GM19239 (cell line): ENCODE data around the gene HACD3.
"Not testable (repeated sequence)": the region's sequence is repeated elsewhere in the genome, so short reads cannot be mapped to it uniquely, and the experiment has no call there.

ENCODE experiments used
- DNase-seq: peaks from one replicate; pipeline ENCODE4 v3.0.0; 2011; ENCODE audit warnings: low spot score; ENCODE audit not compliant: insufficient read length
- FAIRE-seq: peaks from 2 replicates; lab custom pipeline; 2011; peaks lifted over from hg19 to GRCh38; lab: Jason Lieb, UNC

The HACD3 gene

DNA sequence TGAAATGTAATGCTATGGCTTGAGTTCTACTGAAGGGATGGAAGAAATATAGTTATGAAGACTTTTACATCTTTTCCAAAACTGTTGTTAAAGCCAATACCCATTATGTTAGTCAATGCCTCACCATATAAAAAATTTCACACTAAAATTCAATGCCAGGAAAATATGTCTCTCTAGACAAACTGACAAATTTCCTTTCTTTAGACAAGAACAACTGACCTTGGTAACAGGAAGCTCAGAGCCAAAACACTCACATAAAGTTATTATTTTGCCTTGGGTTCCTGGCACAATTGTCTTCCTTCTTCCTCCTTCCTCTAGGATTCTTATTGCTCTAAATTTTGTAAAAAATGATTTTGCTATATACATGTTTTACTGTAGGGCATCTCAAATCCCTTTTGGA is 54.0 kb downstream of the HACD3 start:
- FAIRE-seq (peak; percentile 58), DNase-seq (no peak)

DNA sequence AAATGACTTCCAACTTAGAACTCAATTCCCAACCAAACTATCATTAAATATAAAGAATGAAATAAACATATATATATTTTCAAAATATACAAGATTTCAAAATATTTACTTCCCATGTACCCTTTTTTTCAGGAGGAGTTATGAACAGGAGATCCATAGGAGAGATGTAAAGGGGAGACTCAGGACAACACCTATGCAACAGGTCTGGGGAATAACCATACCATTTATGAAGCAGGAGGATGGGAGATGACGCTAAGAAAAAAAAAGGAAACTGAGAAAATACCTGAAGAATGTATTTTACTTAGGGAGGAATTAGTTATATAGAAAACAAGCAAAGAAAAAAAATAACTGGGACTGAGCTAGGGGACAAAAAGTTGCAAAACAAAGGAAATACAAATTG is 56.8 kb downstream of the HACD3 start:
- DNase-seq (no peak), FAIRE-seq (no peak)

DNA sequence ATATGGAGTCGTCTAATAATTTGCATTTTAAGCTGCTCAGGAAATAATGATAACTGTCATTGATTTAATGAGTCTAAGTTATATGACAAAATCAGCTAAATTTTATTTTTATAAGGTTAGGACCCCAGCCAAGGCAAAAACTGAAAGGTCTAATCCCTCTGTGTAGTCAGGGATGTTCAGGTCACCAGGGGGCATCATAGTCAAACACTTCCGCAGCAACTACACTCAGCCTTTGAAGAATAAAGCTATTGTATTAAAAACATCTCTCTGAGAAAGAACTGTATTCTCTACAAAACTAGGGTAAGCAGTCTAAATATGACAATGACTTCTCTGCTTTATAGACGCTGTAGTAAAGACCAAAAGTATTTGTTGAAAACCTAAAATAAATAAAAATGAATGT is 65.7 kb downstream of the HACD3 start:
- no peak for DNase-seq

DNA sequence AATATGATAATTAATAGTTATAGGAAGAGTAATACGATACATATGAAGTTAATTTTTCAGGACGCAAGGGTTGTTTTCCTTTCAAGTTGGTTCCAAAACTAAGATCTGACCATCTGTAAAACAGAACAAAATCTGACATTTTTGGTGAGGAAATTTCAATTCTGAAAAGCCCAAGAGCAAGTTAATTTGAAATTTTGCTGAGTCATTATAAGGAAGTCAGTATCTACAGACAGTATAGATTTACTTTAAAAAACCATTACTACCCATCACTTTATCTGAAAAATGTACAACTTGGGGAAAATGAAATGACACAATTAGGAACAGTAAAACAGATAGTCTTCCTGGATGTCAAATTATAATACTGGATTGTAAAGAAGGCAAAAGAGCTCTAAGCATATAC is 68.2 kb downstream of the HACD3 start:
- DNase-seq (no peak), FAIRE-seq (no peak)

More for the DNA sequence above, 65.7 kb downstream of the HACD3 start:
- FAIRE-seq = no peak

DNA sequence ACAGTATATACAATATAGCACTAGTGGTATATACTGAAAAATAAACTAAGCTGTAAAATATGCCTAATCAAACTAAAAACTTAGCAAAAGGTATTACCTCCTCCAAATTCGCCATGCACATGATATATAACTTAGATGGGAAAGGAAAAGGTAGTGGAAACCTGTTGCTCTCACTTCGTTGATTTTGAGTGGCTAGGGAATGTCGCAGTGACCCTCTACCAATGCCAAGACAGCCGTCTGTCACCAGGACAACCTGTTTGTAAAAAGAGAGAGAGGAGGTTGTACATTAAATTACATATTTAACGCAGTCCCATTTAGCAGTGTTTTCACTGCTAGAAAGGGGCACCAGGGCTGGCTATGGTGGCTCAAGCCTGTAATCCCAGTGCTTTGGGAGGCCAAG is 69.4 kb downstream of the HACD3 start:
- no peak for FAIRE-seq

DNA sequence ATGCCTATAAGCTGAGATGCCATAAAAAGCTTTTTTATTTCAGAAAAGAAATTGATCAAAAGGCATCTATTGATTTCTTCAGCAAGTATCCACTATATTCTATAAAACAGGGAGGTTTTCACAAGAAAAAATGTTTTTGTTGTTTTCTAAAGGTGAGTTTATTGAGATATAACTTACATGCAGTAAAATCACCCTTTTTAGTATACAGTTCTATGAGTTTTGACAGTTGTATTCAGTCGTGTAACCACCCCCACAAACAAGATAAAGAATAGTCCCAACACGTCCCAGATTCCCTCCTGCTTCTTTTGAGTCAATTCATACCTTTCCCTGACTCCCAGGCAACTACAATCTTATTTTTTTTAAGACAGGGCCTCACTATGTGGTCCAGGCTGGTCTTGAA is 72.9 kb downstream of the HACD3 start:
- DNase-seq = no peak
- no peak for FAIRE-seq

More for the DNA sequence above, 69.4 kb downstream of the HACD3 start:
- DNase-seq = no peak

DNA sequence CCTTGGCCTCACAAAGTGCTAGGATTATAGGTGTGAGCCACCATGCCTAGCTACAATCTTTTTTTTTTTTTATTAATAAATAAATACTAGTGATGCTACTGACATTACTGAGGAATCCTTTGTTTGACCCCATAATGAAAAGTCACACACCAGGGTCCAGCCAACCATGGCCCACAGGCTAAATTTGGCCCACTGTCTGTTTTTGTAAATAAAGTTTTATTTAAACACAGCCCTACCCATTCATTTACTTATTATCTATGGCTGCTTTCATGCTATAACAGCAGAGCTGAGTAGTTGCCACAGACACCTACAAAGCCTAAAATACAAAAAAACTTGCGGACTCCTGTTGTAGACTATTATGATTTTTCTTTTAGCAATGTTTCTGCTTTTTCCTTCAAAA is 73.3 kb downstream of the HACD3 start:
- no peak for FAIRE-seq

DNA sequence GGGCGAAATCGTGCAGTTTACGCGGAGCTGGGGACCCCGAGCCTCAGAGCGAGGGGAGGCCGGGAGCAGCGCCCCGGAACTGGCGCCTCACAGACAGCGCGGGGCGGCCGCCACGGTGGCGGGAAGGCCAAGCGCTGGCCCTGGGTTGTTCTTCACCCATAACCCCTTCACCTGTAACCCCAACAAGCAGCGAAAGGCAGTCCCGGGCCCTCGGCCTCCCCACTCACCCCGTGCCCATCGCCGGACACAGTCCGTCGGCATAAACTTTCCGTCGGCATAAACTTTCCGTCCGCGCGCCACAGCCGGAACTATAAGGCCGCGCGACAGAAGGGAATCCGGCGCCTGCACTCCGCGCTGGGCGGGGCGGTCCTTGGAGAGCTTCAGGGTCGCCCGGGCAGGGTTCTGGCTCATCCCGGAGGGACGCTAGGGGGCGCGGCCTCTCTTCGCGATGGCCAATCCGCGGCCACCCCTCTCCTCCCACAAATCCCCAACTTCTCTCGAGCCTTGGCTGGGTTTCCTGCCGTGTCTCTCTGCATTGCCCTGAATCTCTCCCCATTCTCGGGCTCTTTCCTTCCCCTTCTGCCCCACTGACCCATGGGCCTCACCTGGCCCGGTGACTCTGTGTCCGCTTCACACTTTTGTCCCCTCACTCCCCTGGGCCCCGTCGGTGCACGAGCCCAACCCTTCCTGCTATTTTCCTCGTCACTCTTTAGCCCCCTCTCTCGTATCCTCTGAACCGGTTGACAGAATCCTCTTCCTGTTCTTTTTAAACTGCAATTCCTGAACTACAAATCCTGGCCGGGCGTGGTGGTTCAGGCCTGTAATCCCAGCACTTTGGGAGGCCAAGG is 80.8 kb downstream of the HACD3 start, which contains the start of gene INTS14:
Gene INTS14, minus strand, starts transcription at position 261 of the 848 bp plus-strand sequence. CDS start 3,751 bp downstream, outside the sequence.
- DNase-seq (peak; percentile 91), FAIRE-seq (peak; percentile 93)

More for the DNA sequence above, 73.3 kb downstream of the HACD3 start:
- no peak for DNase-seq

DNA sequence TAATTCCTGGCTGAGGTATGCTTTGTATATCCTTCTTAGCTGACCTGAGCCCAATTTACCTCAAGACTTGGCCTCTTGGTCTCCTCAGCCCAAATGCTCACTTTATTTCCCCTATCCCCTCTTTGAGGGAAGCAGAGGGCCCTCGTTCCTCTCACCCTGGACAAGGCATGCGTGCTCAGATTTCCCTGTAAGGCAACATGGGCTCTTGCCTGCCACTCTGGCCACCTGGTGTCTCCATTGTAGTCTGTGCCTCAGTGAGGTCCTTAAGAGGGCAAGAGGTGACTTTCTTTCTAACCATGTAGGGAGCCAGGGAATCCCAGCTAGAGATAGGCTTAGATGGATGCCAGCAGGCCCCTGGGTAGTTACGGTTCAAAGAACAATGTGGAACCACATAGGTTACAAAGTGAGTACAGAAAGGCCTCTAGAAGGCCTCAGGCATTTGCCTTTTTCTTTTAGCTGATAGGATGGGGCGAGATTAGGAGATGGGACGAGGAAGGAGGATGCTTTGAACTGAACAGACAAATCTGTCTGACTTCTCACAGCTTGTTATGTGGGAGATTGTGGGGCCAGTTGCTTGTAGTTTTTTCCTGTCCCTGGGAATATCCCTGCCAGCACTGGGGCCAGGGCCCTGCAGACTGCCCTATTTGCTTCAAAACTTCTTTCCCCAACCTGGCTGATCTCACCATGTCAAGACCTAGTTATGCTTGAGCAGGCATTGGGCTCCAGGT is 81.8 kb downstream of the HACD3 start:
- DNase-seq (no peak), FAIRE-seq (peak; percentile 64)

DNA sequence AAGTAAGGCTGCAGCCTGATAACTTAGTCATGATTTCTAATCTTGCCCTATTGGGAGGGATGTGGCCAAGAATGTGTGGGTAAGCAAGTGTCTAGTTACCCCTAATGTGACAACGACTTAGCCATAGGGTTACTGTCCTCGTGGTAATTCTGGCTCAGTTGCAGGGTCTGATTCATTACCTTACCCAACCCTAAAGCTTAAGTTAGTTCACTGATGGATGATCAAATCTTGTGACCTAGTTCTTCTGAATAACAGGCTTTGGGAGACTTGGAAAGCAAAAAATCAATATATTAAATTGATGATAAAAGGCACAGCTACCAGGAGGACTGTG is 82.3 kb downstream of the HACD3 start:
- no peak for DNase-seq
- no peak for FAIRE-seq

DNA sequence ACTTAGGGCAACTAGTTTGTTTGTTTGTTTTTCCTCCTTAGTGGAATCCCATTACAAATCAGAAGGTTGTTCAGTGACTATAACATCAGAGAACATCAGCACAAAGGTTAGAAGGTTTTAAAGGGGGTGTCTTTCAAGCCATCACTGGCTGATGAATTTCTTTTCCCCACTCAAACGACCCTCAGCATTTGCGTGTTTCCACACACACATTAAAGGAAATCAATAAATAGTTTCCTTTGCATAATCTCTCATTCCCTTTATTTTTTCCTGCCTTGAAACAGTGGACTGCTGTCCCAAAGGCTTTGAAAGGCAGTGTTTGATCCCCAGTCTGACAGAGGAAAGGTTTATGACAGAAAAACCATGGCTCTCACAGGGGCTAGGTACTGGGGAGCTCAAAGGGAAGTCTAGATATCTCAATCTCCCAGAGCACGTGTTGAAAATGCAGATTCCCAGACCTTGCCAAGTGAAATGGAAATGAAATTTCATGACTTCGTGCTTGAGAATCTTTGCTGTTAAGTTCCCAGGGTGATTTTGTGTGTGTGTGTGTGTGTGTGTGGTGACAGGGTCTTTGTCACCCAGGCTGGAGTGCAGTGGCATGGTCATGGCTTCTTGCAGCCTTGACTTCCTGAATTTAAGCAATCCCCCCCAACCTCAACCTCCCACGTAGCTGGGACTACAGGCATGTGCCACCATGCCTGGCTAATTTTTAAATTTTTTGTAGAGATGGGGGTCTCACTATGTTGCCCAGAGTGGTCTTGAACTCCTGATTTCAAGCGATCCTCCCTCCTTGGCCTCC is 82.9 kb downstream of the HACD3 start:
- DNase-seq (no peak), FAIRE-seq (no peak)

DNA sequence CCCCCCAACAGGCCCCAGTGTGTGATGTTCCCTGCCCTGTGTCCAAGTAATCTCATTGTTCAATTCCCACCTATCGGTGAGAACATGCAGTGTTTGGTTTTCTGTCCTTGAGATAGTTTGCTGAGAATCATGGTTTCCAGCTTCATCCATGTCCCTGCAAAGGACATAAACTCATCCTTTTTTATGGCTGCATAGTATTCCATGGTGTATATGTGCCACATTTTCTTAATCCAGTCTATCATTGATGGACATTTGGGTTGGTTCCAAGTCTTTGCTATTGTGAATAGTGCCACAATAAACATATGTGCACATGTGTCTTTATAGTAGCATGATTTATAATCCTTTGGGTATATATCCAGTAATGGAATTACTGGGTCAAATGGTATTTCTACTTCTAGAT is 85.6 kb downstream of the HACD3 start:
- not testable (repeated sequence) for FAIRE-seq, DNase-seq

DNA sequence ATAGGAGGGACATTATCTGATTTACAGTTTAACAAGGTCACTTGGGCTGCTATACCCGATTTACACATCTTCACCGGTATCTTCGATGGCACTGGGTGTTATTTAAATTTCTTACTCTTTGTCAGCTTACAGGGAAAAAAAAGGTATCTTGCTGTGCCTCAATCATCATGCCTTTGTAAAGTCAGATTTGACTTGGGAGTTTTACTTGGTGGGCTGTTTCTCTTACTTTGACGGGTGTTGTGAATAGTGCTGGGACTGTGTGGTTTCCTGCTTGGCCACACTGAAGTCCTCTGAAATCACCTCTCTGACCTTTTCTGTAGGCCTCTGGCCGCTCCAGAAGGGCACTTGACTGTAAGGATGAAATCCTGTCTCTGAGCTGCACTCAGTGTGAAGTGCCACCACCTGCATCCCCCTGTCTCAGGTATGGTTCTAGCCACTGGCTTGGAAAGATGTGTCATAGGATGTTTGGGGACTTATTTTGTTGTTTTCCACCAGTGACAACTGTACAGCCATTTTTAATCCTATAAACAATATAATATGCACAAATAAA is 88.4 kb downstream of the HACD3 start:
- DNase-seq (no peak), FAIRE-seq (no peak)

DNA sequence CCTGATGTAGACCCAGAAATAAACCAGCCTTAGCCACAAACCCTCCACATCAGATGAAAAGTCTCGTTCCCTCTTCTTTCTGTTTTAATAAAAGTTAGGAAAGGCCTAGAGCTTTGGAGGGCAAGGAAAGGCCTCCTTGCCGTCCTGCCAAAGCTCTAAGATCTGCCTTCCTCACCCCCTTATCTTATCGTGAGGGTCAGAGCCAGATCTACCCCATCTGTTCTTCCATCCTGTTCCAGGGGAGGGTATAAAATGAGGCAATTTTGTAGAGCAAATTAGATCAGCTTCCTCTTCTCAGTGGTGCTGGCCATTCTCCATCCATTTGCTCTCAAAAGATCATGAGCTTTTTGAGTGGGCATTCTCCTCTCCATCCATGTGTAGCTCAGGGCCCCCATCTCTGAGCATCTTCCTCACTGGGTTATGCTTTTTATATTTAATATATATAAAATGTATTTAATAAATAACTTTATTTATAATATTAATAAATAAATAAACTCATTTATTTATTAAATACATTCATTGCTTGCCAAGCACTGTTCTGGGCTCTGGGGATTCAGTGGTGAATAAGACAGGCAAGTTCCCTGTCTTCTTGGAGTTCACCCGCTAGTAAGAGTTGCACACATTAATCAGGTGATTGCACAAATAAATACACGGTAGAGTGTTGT is 89.5 kb downstream of the HACD3 start:
- FAIRE-seq (no peak), DNase-seq (no peak)

DNA sequence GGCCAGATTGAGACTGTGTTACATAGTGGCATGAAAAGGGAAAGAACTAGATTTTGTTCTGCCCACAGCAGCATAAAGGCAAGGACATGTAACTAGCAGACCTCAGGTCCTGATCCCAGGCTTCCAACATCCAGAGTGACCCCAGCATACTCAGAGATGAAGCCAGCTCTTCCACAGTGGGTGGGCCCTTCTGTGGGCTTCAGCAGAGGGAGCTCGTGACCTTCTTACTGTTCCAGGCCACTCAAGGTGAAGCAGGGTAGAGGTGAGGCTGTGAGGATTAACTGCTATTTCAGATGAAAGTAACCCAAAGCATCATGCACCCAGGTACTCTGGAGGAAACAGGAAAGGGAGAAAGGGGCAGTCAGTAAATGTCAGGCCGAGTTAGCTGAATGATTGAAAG is 90.6 kb downstream of the HACD3 start:
- no peak for FAIRE-seq
- DNase-seq = no peak

DNA sequence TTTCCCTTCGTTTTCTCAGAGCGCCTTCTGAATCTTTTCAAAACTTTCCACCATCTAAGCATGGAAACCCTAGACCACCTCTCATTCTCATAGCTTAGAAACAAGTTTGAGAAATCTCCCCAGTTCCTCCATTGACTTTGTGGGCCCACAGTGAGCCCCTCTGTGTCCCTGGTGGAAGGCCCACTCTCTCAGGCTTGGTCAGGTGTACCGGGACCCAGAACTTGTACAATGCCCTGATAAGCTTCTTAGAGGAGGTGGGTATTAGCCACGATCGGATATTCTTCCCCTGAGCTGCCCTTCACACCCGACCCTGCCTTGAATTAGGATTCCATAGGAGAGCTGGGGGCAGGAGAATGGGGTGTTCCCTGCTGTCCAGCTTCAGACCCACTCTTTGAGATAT is 91.4 kb downstream of the HACD3 start, which contains the start of gene SLC24A1:
Gene SLC24A1, plus strand, starts transcription at position 301 of the 400 bp plus-strand sequence. CDS start 2,143 bp downstream, outside the sequence.
- FAIRE-seq (no peak), DNase-seq (no peak)

DNA sequence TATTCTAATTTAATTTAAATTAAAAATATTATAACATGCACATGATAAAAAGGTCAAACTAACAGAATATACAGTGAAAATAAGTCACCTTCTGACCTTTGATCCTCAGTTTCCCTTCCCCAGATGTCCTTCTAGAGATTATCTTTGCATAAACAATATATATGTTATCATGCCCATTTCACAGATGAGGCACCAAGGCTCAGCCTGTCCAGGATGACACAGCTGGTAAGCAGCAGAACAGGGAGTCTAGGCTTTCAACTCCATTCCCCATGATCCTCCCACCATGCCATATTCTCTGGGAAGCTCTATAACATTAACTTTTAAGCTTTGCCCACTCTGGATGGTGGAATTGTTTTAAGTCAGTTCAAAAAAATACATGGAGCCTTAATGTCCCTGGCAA is 92.8 kb downstream of the HACD3 start:
- DNase-seq (no peak), FAIRE-seq (no peak)

DNA sequence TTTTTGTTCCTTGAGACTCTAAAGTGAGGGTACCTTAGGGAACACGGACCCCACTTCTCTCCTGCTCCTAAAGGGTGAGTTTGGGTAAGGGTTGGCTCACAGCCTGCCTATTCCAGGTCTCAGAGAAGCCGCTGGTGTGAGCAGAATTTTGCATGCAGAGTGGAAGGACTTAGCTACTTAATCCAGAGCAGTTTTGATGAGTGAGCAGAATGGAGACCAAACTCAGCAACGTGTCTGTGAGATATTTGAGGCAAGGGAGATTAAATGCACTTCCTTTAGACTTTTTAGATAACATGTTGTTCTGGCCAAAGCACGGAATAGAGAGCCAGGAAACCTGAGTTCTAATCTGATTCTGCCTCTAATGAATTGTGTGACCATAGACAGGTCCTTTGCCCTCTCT is 96.6 kb downstream of the HACD3 start:
- FAIRE-seq (no peak), DNase-seq (no peak)
